GM12891 (cell line): Measurements from ENCODE around the gene SWAP70.

ENCODE experiments used
- DNase-seq: peaks from one replicate; pipeline ENCODE4 v3.0.0; 2011; ENCODE audit warnings: low spot score; ENCODE audit not compliant: insufficient read length
- FAIRE-seq: peaks from 2 replicates; lab custom pipeline; 2011; peaks lifted over from hg19 to GRCh38; lab: Jason Lieb, UNC
- PAX5 ChIP-seq: IDR thresholded peaks from 2 replicates; pipeline ENCODE4 v1.6.1; 2011; ENCODE audit warnings: low read length, moderate library complexity, mild to moderate bottlenecking; ENCODE audit not compliant: insufficient read depth, severe bottlenecking
- POLR2A ChIP-seq: IDR thresholded peaks from 2 replicates; pipeline ENCODE4 v1.6.1; 2011; ENCODE audit warnings: low read depth, low read length, control low read depth
- POLR2AphosphoS5 ChIP-seq: IDR thresholded peaks from 2 replicates; pipeline ENCODE4 v1.6.1; 2011; ENCODE audit warnings: low read depth, low read length, control low read depth
- POU2F2 ChIP-seq: IDR thresholded peaks from 2 replicates; pipeline ENCODE4 v1.6.1; 2011; ENCODE audit warnings: low read depth, mild to moderate bottlenecking, control low read depth, low read length, moderate library complexity
- SPI1 ChIP-seq: IDR thresholded peaks from 2 replicates; pipeline ENCODE4 v1.6.1; 2011; ENCODE audit warnings: low read depth, low read length, control low read depth
- TAF1 ChIP-seq: IDR thresholded peaks from 2 replicates; pipeline ENCODE4 v1.6.1; 2011; ENCODE audit warnings: low read depth, low read length, control low read depth

Gene SWAP70

GRCh38 chr11:9625162-9625561, 38.7 kb upstream of the SWAP70 start:
- FAIRE-seq = no peak
- TF ChIP-seq TAF1 (no peak), PAX5 (no peak), POLR2AphosphoS5 (no peak), POU2F2 (no peak), SPI1 (no peak), POLR2A (no peak)

GRCh38 chr11:9625728-9626127, 38.1 kb upstream of the SWAP70 start:
- FAIRE-seq (no peak), DNase-seq (no peak)
- TF ChIP-seq POLR2A (no peak), POU2F2 (no peak), SPI1 (no peak; the same call in 1 of the 2 replicates), PAX5 (no peak), POLR2AphosphoS5 (no peak), TAF1 (no peak)

More at GRCh38 chr11:9625162-9625561, 38.7 kb upstream of the SWAP70 start:
- DNase-seq = no peak

- TF ChIP-seq POLR2AphosphoS5 (no peak), SPI1 (no peak), TAF1 (no peak), POLR2A (no peak), PAX5 (no peak), POU2F2 (no peak)
- DNase-seq (no peak), FAIRE-seq (peak; percentile 52)
Observed at GRCh38 chr11:9626496-9627394, 37.1 kb upstream of the SWAP70 start.

GRCh38 chr11:9629064-9629463, 34.8 kb upstream of the SWAP70 start:
- FAIRE-seq = peak; percentile 86
- peak; percentile 86 for TF ChIP-seq SPI1
- no peak for TF ChIP-seq PAX5

GRCh38 chr11:9633679-9634078, 30.2 kb upstream of the SWAP70 start:
- FAIRE-seq (no peak), DNase-seq (no peak)
- TF ChIP-seq POLR2AphosphoS5 (no peak), POLR2A (no peak), POU2F2 (no peak), TAF1 (no peak), PAX5 (no peak), SPI1 (no peak)

More at GRCh38 chr11:9629064-9629463, 34.8 kb upstream of the SWAP70 start:
- DNase-seq = peak; percentile 25

- no peak for TF ChIP-seq POLR2AphosphoS5
- TF ChIP-seq POLR2A = no peak
- TF ChIP-seq SPI1 = no peak
- TF ChIP-seq POU2F2 = no peak
- no peak for TF ChIP-seq PAX5
- TF ChIP-seq TAF1 = no peak
- DNase-seq (no peak), FAIRE-seq (no peak)
Observed at GRCh38 chr11:9636691-9637090, 27.2 kb upstream of the SWAP70 start.

- no peak for FAIRE-seq
- TF ChIP-seq POLR2AphosphoS5 (no peak), PAX5 (no peak), POU2F2 (no peak), SPI1 (no peak), POLR2A (no peak), TAF1 (no peak)
- DNase-seq = no peak
Observed at GRCh38 chr11:9639099-9639498, 24.8 kb upstream of the SWAP70 start.

GRCh38 chr11:9639985-9640384, 23.9 kb upstream of the SWAP70 start:
- FAIRE-seq (no peak), DNase-seq (no peak)
- TF ChIP-seq SPI1 (peak; percentile 92), POLR2A (no peak)

GRCh38 chr11:9642894-9643293, 21.0 kb upstream of the SWAP70 start:
- FAIRE-seq = peak; percentile 35
- TF ChIP-seq TAF1 (no peak), SPI1 (peak; percentile 14; the same call in 1 of the 2 replicates)
- DNase-seq = no peak

- DNase-seq (no peak), FAIRE-seq (peak; percentile 81)
- TF ChIP-seq POLR2A (no peak), SPI1 (no peak), TAF1 (no peak), POU2F2 (no peak), POLR2AphosphoS5 (no peak), PAX5 (peak; percentile 76)
Observed at GRCh38 chr11:9643751-9644150, 20.1 kb upstream of the SWAP70 start.

- TF ChIP-seq TAF1 (no peak), PAX5 (no peak), POLR2A (no peak), POLR2AphosphoS5 (no peak), SPI1 (no peak), POU2F2 (no peak)
- FAIRE-seq (no peak), DNase-seq (no peak)
Observed at GRCh38 chr11:9645881-9646280, 18.0 kb upstream of the SWAP70 start.
